Measurements from ENCODE around the gene CDH12. TPM values are rescaled to one million over a fixed set of nuclear protein-coding genes. Genes with fewer than 3 reads are reported as not detected.

CDH12 gene
- total and polyA plus RNA-seq, 10 of the 15 experiments (the other 5 are each of a cell fraction or from before 2014, with no cell fraction given) = 0.03 to 0.16 TPM; not detected in 8

- ATAC-seq (no peak), FAIRE-seq (no peak), DNase-seq (ENCODE audit: low read depth, low spot score) (no peak)
- SMC1A ChIA-PET (ENCODE audit: uncharacterized antibody, unreplicated experiment) = no interaction called here
- 74% methylated on average over 9 of the region's 9 CpGs for WGBS (ENCODE audit: insufficient coverage, insufficient replicate concordance, low lambda C conversion rate, missing lambda C conversion rate)
- RAD21 ChIA-PET (ENCODE audit: unreplicated experiment) = no interaction called here
- in situ Hi-C loops (cut with MboI) (no loop called here), intact Hi-C loops (cut with micrococcal nuclease; ENCODE audit: unreplicated experiment) (no loop called here)
- CTCF ChIA-PET = no interaction called here
- Histone ChIP-seq H3K9ac (ENCODE audit: control insufficient read depth, insufficient read depth, low read length) (no peak overlapping the region), H3K27me3 (replicated peaks in 1 of 2; ENCODE audit: control insufficient read depth in 2 of 2, insufficient read depth in 2 of 2, low read length in 1 of 2) (no peaks in the 10 kb centered on the region), H3K4me1 (ENCODE audit: control insufficient read depth, insufficient read depth, low read length) (no peaks in the 10 kb centered on the region), H4K20me1 (ENCODE audit: control insufficient read depth, insufficient read depth) (no peaks in the 10 kb centered on the region), H3K27ac (ENCODE audit: control insufficient read depth, insufficient read depth) (no peak overlapping the region), H2AFZ (ENCODE audit: control insufficient read depth, low read depth, low read length) (no peak overlapping the region), H3K79me2 (ENCODE audit: control insufficient read depth, insufficient read depth, low read length) (no peaks in the 10 kb centered on the region), H3K4me2 (ENCODE audit: control insufficient read depth, insufficient read depth) (no peak overlapping the region), H3K9me3 (replicated peaks; ENCODE audit: control insufficient read depth, insufficient read depth, low read length) (no peaks in the 10 kb centered on the region; the same call in 2 of the 3 replicates), H3K4me3 (no peak overlapping the region), H3K36me3 (ENCODE audit: control insufficient read depth in 2 of 2, insufficient read depth in 2 of 2, low read length in 1 of 2) (no peaks in the 10 kb centered on the region)
- BruUV-seq (replicated peaks) = no TSS peak
- POLR2A ChIA-PET = no interaction called here
- no peak for TF ChIP-seq MXI1 (IDR thresholded peaks at IDR 0.05; ENCODE audit: low read depth, low read length)
- TF ChIP-seq IRF4 (IDR thresholded peaks at IDR 0.05; ENCODE audit: low read depth, low read length) = no peak
- no peak for TF ChIP-seq ZNF622 (IDR thresholded peaks at IDR 0.05)
- no peak for TF ChIP-seq CBX3 (IDR thresholded peaks at IDR 0.05; ENCODE audit: borderline replicate concordance, low read depth)
- no peak for TF ChIP-seq CHD4 (IDR thresholded peaks at IDR 0.05)
- no peak for TF ChIP-seq MYC (IDR thresholded peaks at IDR 0.05; ENCODE audit: insufficient read depth, insufficient read length, insufficient replicate concordance, low read length, severe bottlenecking)
- TF ChIP-seq ZBTB33 (IDR thresholded peaks at IDR 0.05) = no peak
- no peak for TF ChIP-seq TCF3 (IDR thresholded peaks at IDR 0.05; ENCODE audit: borderline replicate concordance, insufficient read depth, low read depth, low read length)
- no peak for TF ChIP-seq NRF1 (conservative IDR thresholded peaks at IDR 0.05; ENCODE audit: low read depth, low read length)
- TF ChIP-seq CHD2 (IDR thresholded peaks at IDR 0.05; ENCODE audit: borderline replicate concordance, low read depth, low read length) = no peak
- TF ChIP-seq SRF (IDR thresholded peaks at IDR 0.05; ENCODE audit: low read depth in 2 of 2, low read length in 2 of 2) = no peak
- TF ChIP-seq POU2F2 (IDR thresholded peaks at IDR 0.05; ENCODE audit: borderline replicate concordance, low read depth, low read length) = no peak
- no peak for TF ChIP-seq REST (IDR thresholded peaks at IDR 0.05; ENCODE audit: low read depth, low read length)
- TF ChIP-seq HDAC6 (IDR thresholded peaks at IDR 0.05; ENCODE audit: unreplicated experiment) = no peak
- TF ChIP-seq FOXM1 (IDR thresholded peaks at IDR 0.05; ENCODE audit: low read depth, low read length) = no peak
- TF ChIP-seq TBL1XR1 (IDR thresholded peaks at IDR 0.05; ENCODE audit: low read depth, low read length) = no peak
- no peak for TF ChIP-seq FOS (IDR thresholded peaks at IDR 0.05; ENCODE audit: borderline replicate concordance, extremely low read depth, insufficient read length)
Measured at GRCh38 chr5:22708770-22709328, 144.3 kb downstream of the CDH12 start.

Measured in GM12878 (cell line).